ENCODE data around the gene CIP2A. TPM values are rescaled to one million over a fixed set of nuclear protein-coding genes. Genes with fewer than 3 reads are reported as not detected.

The CIP2A gene
- total and polyA plus RNA-seq, 2 of the 8 experiments (the other 6 are each of a cell fraction or from before 2014, with no cell fraction given) = 11.9 to 38.0 TPM

GRCh38 chr3:108548886-108549285 lies 40.4 kb downstream of the CIP2A start:
- H4K20me1 ChIP-seq (replicated peaks in 1 of 2; ENCODE audit: control insufficient read depth in 1 of 2, insufficient read depth in 2 of 2, low read length in 2 of 2) = no peaks in the 10 kb centered on the region
- TF ChIP-seq GTF2F1 (IDR thresholded peaks at IDR 0.05; ENCODE audit: borderline replicate concordance, low read depth, low read length) = no peak
- TF ChIP-seq, protein P1, sequence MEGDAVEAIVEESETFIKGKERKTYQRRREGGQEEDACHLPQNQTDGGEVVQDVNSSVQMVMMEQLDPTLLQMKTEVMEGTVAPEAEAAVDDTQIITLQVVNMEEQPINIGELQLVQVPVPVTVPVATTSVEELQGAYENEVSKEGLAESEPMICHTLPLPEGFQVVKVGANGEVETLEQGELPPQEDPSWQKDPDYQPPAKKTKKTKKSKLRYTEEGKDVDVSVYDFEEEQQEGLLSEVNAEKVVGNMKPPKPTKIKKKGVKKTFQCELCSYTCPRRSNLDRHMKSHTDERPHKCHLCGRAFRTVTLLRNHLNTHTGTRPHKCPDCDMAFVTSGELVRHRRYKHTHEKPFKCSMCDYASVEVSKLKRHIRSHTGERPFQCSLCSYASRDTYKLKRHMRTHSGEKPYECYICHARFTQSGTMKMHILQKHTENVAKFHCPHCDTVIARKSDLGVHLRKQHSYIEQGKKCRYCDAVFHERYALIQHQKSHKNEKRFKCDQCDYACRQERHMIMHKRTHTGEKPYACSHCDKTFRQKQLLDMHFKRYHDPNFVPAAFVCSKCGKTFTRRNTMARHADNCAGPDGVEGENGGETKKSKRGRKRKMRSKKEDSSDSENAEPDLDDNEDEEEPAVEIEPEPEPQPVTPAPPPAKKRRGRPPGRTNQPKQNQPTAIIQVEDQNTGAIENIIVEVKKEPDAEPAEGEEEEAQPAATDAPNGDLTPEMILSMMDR (IDR thresholded peaks at IDR 0.05; ENCODE audit: control extremely low read depth in 1 of 3, insufficient read depth in 1 of 3, low read depth in 1 of 3, low read length in 3 of 3) = no peak
- TF ChIP-seq TBP (IDR thresholded peaks at IDR 0.05; ENCODE audit: low read depth, low read length) = no peak
- no peak for TF ChIP-seq POU5F1 (IDR thresholded peaks at IDR 0.05; ENCODE audit: low read depth, low read length)
- TF ChIP-seq CBX5 (IDR thresholded peaks at IDR 0.05; ENCODE audit: low read depth, low read length) = no peak
- no peak for TF ChIP-seq ATF2 (IDR thresholded peaks at IDR 0.05; ENCODE audit: low read length)
- TF ChIP-seq RNF2 (IDR thresholded peaks at IDR 0.05; ENCODE audit: borderline replicate concordance, low read depth, low read length, missing control alignments, poor library complexity, severe bottlenecking) = no peak
- no peak for TF ChIP-seq SP2 (IDR thresholded peaks at IDR 0.05; ENCODE audit: low read length)
- no peak for TF ChIP-seq SP1 (IDR thresholded peaks at IDR 0.05; ENCODE audit: low read depth, low read length)
- TF ChIP-seq BCL11A (IDR thresholded peaks at IDR 0.05; ENCODE audit: low read depth in 2 of 2, low read length in 2 of 2) = no peak

More at GRCh38 chr3:108548886-108549285, 40.4 kb downstream of the CIP2A start:
- Histone ChIP-seq H3K4me3 (ENCODE audit: extremely low read depth in 1 of 4, insufficient read depth in 2 of 4, low read depth in 3 of 4, low read length in 4 of 4) (no peak overlapping the region), H4K91ac (replicated peaks; ENCODE audit: insufficient read length, low read length) (no peak overlapping the region), H3K9me3 (ENCODE audit: insufficient read depth in 2 of 2, low read depth in 1 of 2, low read length in 1 of 2) (no peaks in the 10 kb centered on the region), H3K9ac (replicated peaks in 1 of 4; ENCODE audit: extremely low read depth in 1 of 4, low read depth in 3 of 4, low read length in 3 of 4) (no peak overlapping the region), H3K27me3 (replicated peaks in 1 of 4; ENCODE audit: control insufficient read depth in 3 of 4, extremely low read depth in 1 of 4, insufficient read depth in 3 of 4, low read length in 3 of 4) (no peaks in the 10 kb centered on the region), H2BK20ac (ENCODE audit: low read length) (no peak overlapping the region), H3K23me2 (ENCODE audit: low read depth, low read length) (no peaks in the 10 kb centered on the region), H4K8ac (ENCODE audit: extremely low read depth, insufficient read depth, low read length) (no peak overlapping the region), H3K79me1 (ENCODE audit: low read depth, low read length) (no peaks in the 10 kb centered on the region), H2AK5ac (ENCODE audit: low read depth, low read length) (no peak overlapping the region), H3K4me1 (replicated peaks in 1 of 4; ENCODE audit: control insufficient read depth in 3 of 4, insufficient read depth in 4 of 4, low read length in 3 of 4) (no peaks in the 10 kb centered on the region), H2BK15ac (ENCODE audit: low read length) (no peak overlapping the region), H3K4me2 (ENCODE audit: insufficient read depth in 1 of 2, low read depth in 2 of 2, low read length in 2 of 2) (no peak overlapping the region), H3K23ac (ENCODE audit: insufficient read length) (no peak overlapping the region), H4K5ac (ENCODE audit: insufficient read length, low read depth, low read length) (no peak overlapping the region), H3K36me3 (ENCODE audit: control insufficient read depth in 2 of 4, insufficient read depth in 4 of 4, low read length in 3 of 4) (peaks cover 0 to 48% (median 2%) of the 10 kb centered on the region in 4 experiments; a peak in 6 of 8 replicates), H3K27ac (ENCODE audit: low read depth, low read length) (no peak overlapping the region), H3K4ac (replicated peaks; ENCODE audit: insufficient read length, low read depth, low read length) (no peak overlapping the region), H2BK120ac (replicated peaks; ENCODE audit: low read depth, low read length) (no peak overlapping the region), H2BK12ac (ENCODE audit: low read depth, low read length) (no peak overlapping the region), H3K56ac (replicated peaks; ENCODE audit: insufficient read length, low read depth, low read length) (no peak overlapping the region), H3K79me2 (ENCODE audit: control insufficient read depth in 1 of 2, insufficient read depth in 2 of 2, low read length in 2 of 2) (no peaks in the 10 kb centered on the region), H2BK5ac (ENCODE audit: low read depth, low read length) (no peak overlapping the region), H3K18ac (ENCODE audit: extremely low read depth, low read length) (no peak overlapping the region), H3K14ac (ENCODE audit: insufficient read length) (no peak overlapping the region), H2AFZ (ENCODE audit: low read length) (no peak overlapping the region)
- FAIRE-seq (no peak), DNase-seq (ENCODE audit: low read depth in 1 of 2, low spot score in 2 of 2) (no peak)
- POLR2A ChIA-PET (ENCODE audit: partially characterized antibody) = no interaction called here
- CTCF ChIA-PET (ENCODE audit: partially characterized antibody) = no interaction called here
- WGBS, 2 experiments (ENCODE audit: extremely low coverage in 1 of 2, insufficient coverage in 1 of 2, insufficient read length in 1 of 2, insufficient replicate concordance in 2 of 2, low coverage in 1 of 2, low lambda C conversion rate in 2 of 2, missing lambda C conversion rate in 1 of 2) = 94% methylated on average over 2 of the region's 2 CpGs; no CpG with 5 or more reads in 1 of the 2 experiments
